Esophagus squamous epithelium (tissue), 4 donors: ENCODE data around the gene CYP2A6.
"Not testable (repeated sequence)": the region's sequence is repeated elsewhere in the genome, so short reads cannot be mapped to it uniquely, and the experiment has no call there.

ENCODE experiments used
- CTCF ChIP-seq, 6 experiments: fragments of 450-650 bp in 4 of 6; fragments of 200-600 bp in 2 of 6; sonication (generic) in 2 of 6; IDR thresholded peaks; one replicate each; pipeline ENCODE4 v1.5.1; 2016 to 2019; ENCODE audit warnings: antibody characterized with exemption in 6 of 6, mild to moderate bottlenecking in 4 of 6, moderate library complexity in 4 of 6
- POLR2A ChIP-seq, 4 donors: fragments of 450-650 bp; IDR thresholded peaks; one replicate each; pipeline ENCODE4 v1.6.1; 2017; ENCODE audit warnings: antibody characterized with exemption in 4 of 4, mild to moderate bottlenecking in 4 of 4, moderate library complexity in 3 of 4

GRCh38 chr19:40850277-40850676, at the start of gene CYP2A6:
- TF ChIP-seq CTCF, POLR2A (IDR thresholded peaks at IDR 0.05): not testable (repeated sequence)
